ENCODE measurements around the gene TRIM27.
"Not testable (repeated sequence)": the region's sequence is repeated elsewhere in the genome, so short reads cannot be mapped to it uniquely, and the experiment has no call there.

Gene TRIM27

GRCh38 chr6:28895131-28895812 is 28.5 kb downstream of the TRIM27 start:
- peak; percentile 96 for DNase-seq

DNA sequence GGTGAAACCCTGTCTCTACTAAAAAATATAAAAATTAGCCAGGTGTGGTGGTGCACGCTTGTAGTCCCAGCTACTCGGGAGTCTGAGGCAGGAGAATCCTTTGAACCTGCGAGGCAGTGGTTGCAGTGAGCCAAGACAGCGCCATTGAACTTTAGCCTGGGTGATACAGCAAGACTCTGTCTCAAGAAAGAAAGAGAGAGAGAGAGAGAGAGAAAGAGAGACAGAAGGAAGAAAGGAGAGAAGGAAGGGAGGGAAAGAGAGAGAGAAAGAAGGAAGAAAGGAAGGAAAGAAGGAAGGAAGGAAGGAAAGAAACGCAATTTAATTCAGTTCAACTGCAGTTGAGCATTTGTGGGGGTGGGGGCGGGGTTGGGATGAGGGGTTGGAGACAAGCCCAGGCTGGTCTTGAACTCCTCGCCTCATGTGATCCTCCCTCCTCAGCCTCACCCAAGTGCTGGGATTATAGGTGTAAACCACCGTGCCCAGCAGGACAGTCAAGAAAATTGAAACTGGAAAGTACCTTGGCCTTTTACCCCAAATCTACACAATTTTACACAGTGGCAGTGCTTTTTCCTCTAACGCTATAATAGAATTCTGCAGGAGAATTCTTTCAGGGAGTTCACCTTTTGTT is 30.5 kb downstream of the TRIM27 start:
- no peak for DNase-seq

GRCh38 chr6:28892525-28892924 is 31.3 kb downstream of the TRIM27 start:
- no peak for DNase-seq

DNA sequence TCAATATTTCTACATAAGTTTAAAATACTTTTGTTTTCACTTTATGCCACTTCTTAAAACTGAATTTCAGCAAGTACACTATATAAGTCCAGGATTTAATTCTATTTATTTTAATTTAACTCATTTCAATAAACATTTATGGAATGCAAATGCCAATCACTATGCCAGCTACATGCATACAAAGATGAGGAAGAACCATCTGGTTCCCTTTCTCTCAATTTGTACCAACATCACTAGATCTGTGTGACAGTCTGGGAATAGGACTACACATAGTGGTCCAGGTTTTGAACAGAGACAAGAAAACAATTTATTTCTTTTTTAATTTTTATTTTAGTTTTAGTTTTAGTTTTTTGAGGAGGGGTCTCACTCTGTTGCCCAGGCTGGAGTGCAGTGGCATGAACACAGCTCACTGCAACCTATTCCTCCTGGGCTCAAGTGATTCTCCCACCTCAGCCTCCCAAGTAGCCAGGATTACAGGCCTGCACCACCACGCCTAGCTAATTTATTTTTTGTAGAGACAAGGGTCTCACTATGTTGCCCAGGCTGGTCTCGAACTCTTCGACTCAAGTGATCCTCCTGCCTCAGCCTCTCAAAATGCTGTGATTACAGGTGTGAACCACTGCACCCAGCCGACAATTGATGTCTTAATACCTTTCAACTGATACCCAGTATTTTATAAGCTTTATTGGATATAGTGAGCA is 35.8 kb downstream of the TRIM27 start:
- no peak for DNase-seq

GRCh38 chr6:28886079-28886439 is 37.7 kb downstream of the TRIM27 start:
- no peak for DNase-seq

DNA sequence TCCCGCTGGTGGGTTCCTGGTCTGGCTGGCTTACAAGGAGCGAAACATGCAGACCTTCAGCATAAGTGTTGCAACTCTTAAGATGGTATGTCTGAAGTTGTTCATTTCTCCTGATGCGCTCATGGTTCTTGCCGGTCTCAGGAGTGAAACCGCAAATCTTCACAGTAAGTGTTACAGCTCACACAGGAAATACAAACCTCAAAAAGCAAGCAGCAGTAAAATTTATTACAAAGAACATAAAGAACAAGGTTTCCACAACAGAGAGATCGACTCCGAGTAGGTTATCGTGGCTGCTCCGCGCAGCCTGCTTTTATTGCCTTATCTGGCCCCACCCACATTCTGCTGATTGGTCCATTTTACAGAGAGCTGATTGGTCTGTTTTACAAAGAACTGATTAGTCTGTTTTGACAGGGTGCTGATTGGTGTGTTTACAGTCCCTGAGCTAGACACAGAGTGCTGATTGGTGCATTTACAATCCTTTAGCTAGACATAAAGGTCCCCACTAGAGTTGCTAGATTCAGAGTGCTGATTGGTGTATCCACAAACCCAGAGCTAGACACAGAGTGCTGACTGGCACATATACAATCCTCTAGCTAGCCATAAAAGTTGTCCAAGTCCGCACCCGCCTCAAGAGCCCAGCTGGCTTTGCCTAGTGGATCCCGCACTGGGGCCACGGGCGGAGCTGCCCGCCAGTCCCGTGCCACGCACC is 39.2 kb downstream of the TRIM27 start:
- DNase-seq, result no peak

GRCh38 chr6:28880894-28881780 is 42.6 kb downstream of the TRIM27 start:
- peak; percentile 78 for DNase-seq

GRCh38 chr6:28880519-28880893 is 43.3 kb downstream of the TRIM27 start:
- no peak for DNase-seq

- no peak for DNase-seq
Measured at GRCh38 chr6:28876710-28877109, 47.1 kb downstream of the TRIM27 start.

- no peak for DNase-seq
Measured at GRCh38 chr6:28875191-28875747, 48.5 kb downstream of the TRIM27 start.

DNA sequence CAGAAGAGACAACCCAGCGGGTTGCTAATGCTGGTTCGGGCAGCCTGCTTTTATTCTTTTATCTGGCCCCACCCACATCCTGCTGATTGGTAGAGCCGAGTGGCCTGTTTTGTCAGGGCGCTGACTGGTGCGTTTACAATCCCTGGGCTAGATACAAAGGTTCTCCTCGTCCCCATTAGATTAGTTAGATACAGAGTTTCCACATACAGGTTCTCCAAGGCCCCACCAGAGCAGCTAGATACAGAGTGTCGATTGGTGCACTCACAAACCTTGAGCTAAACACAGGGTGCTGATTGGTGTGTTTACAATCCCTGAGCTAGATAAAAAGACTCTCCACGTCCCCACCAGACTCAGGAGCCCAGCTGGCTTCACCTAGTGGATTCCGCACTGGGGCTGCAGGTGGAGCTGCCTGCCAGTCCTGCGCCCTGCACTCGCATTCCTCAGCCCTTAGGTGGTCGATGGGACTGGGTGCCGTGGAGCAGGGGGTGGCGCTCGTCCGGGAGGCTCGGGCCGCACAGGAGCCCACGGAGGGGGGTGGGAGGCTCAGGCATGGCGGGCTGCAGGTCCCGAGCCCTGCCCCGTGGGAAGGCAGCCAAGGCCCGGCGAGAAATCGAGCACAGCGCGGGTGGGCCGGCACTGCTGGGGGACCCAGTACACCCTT is 51.5 kb downstream of the TRIM27 start:
- not testable (repeated sequence) for DNase-seq

- no peak for DNase-seq
Measured at GRCh38 chr6:28871335-28872156, 52.2 kb downstream of the TRIM27 start.

- no peak for DNase-seq
Measured at GRCh38 chr6:28868873-28869272, 54.9 kb downstream of the TRIM27 start.

DNA sequence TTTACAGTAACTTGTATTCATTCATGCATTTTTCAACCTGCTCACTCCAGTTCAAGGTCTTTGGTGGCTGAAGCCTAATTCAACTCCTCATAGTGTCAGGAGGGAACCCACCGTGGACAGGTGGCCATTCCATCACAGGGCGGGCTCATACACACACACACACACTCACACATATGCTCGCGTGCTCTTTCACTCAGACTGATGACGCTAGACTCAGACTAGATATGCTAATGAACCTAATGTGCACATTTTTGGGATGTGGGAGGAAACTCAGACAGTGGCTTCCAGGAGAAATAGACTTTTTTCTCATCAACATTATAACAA is 56.7 kb downstream of the TRIM27 start:
- DNase-seq, result no peak

DNA sequence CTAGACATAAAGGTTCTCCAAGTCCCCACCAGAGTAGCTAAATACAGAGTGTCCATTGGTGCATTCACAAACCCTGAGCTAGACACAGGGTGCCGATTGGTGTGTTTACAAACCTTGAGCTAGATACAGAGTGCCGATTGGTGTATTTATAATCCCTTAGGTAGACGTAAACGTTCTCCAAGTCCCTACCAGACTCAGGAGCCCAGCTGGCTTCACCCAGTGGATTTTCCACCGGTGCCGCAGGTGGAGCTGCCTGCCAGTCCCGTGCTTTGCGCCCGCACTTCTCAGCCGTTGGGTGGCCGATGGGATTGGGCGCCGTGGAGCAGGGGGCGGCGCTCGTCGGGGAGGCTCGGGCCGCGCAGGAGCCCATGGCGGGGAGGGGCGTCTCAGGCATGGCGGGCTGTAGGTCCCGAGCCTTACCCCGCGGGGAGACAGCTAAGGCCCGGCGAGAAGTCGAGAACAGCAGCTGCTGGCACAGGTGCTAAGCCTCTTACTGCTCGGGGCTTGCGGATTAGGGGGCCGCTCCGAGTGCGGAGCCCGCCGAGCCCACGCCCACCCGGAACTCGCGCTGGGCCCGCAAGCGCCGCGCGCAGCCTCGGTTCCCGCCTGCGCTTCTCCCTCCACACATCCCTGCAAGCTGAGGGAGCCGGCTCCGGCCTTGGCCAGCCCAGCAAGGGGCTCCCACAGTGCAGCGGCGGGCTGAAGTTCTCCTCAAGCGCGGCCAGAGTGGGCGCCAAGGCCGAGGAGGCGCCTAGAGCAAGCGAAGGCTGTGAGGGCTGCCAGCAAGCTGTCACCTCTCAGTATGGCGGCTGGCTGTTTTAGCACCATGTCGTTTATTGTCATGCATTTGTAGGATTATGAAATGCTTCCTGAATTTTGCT is 57.3 kb downstream of the TRIM27 start:
- peak; percentile 73 for DNase-seq

DNA sequence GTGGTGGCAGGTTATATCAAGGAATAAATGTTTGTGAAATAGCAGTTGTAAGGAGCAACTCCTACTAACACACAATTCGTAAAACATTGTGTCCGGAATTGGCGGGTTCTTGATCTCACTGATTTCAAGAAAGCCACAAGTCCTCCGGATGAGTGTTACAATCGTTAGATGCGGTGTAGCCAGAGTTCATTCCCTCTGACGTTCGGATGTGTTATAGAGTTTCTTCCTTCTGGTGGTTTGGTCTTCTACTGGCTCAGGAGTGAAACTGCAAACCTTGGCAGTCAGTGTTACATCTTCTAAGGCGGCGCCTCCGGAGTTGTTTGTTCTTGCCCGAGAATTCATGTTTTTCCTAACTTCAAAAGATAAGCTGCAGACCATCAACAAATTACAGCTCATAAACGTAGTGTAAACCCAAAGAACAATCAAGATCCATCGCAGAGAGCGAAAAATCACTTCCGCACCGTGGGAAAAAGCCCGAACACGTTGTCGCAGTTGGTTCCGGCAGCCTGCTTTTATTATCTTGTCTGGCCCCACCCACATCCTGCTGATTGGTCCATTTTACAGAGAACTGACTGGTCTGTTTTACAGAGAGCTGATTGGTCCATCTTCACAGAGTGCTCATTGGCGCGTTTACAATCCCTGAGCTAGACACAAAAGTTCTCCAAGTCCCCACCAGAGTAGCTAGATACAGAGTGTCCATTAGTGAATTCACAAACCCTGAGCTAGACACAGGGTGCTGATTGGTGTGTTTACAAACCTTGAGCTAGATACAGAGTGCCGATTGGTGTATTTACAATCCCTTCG is 58.2 kb downstream of the TRIM27 start:
- peak; percentile 89 for DNase-seq

DNA sequence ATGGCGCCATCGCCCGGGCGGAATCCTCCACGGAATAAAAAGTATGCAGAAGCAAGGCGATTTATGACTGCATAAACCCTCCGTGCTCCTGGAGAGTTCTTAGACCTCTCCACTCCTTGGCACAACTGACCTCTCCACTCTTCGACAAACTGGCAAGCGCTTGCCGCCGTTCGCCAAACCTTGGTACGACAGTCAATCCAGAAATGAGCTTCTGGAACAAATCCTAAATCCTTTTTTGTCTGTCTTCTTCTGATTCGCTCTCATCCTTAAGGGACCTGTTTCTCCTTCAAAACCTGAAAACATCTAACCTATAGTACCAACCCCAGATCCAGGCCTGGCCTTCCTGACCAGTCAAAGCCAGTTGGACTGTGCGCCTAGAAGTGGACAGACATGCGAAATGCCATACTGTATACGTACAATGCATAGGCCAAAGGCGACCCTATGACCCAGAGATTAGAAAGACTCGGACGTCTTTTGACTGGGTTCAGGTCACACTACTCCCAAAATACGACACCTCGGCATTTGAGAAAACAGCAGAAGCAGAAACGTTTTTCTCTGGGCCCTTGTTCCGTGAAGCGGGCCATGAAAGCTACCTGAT is 59.4 kb downstream of the TRIM27 start:
- no peak for DNase-seq

- DNase-seq, result peak; percentile 77
Measured at GRCh38 chr6:28863604-28864325, 60.0 kb downstream of the TRIM27 start.

Data from NCI-H1105 (cell line).